HG03575 (cell line): ENCODE measurements around the gene LBHD2.
"Not testable (repeated sequence)": the region's sequence is repeated elsewhere in the genome, so short reads cannot be mapped to it uniquely, and the experiment has no call there.

ENCODE experiments used
- ATAC-seq: cut with Tn5 transposase; IDR thresholded peaks from one replicate; pipeline ENCODE4 v1.9.1; 2021; ENCODE audit not compliant: unreplicated experiment, insufficient number of reproducible peaks, low FRiP score; ENCODE audit errors: extremely low read depth

Gene LBHD2

GRCh38 chr14:103115086-103115679 lies 31.2 kb downstream of the LBHD2 start:
- not testable (repeated sequence) for ATAC-seq

GRCh38 chr14:103115845-103116572 lies 32.0 kb downstream of the LBHD2 start:
- no peak for ATAC-seq

GRCh38 chr14:103116636-103117035 lies 32.6 kb downstream of the LBHD2 start:
- no peak for ATAC-seq

GRCh38 chr14:103117499-103117898 lies 33.5 kb downstream of the LBHD2 start:
- ATAC-seq, result not testable (repeated sequence)

GRCh38 chr14:103118018-103118662 lies 34.1 kb downstream of the LBHD2 start:
- no peak for ATAC-seq

GRCh38 chr14:103118663-103119404 lies 34.8 kb downstream of the LBHD2 start:
- no peak for ATAC-seq

GRCh38 chr14:103119527-103119926 lies 35.5 kb downstream of the LBHD2 start:
- not testable (repeated sequence) for ATAC-seq

- ATAC-seq, result no peak
Measured at GRCh38 chr14:103121121-103121845, 37.3 kb downstream of the LBHD2 start.

- no peak for ATAC-seq
Measured at GRCh38 chr14:103121846-103122584, 38.0 kb downstream of the LBHD2 start.

- ATAC-seq, result no peak
Measured at GRCh38 chr14:103122585-103122946, 38.6 kb downstream of the LBHD2 start.

- no peak for ATAC-seq
Measured at GRCh38 chr14:103122947-103123633, 39.1 kb downstream of the LBHD2 start, which contains the start of gene TNFAIP2. Gene TNFAIP2, plus strand, starts transcription at chr14:103123461. Its CDS starts 2,997 bp downstream, at chr14:103126458.

GRCh38 chr14:103123634-103124500 lies 39.9 kb downstream of the LBHD2 start:
- no peak for ATAC-seq

GRCh38 chr14:103124501-103125001 lies 40.5 kb downstream of the LBHD2 start:
- ATAC-seq, result no peak

GRCh38 chr14:103125098-103126070 lies 41.4 kb downstream of the LBHD2 start:
- no peak for ATAC-seq

- no peak for ATAC-seq
Measured at GRCh38 chr14:103126088-103126872, 42.3 kb downstream of the LBHD2 start.
